ENCODE measurements around the gene DEPDC7.

- TF ChIP-seq FOXP2 (optimal IDR thresholded peaks at IDR 0.05; ENCODE audit: borderline replicate concordance, extremely low read depth, extremely low read length, insufficient read depth) = no peak
- no peak for TF ChIP-seq POLR2AphosphoS5 (IDR thresholded peaks at IDR 0.05; ENCODE audit: low read depth, low read length)
- TF ChIP-seq REST (IDR thresholded peaks at IDR 0.05; ENCODE audit: insufficient read depth in 1 of 2, low read depth in 2 of 2, low read length in 2 of 2) = no peak
- TF ChIP-seq TAF1 (IDR thresholded peaks at IDR 0.05; ENCODE audit: borderline replicate concordance, insufficient read depth, low read length) = no peak
- TF ChIP-seq SIN3A (IDR thresholded peaks at IDR 0.05; ENCODE audit: borderline replicate concordance, insufficient read depth, low read length) = no peak
Observed at GRCh38 chr11:33055375-33055774, 39.7 kb downstream of the DEPDC7 start.
